ENCODE results near the gene PXYLP1.
"Not testable (repeated sequence)": the region's sequence is repeated elsewhere in the genome, so short reads cannot be mapped to it uniquely, and the experiment has no call there.

The PXYLP1 gene, protein sequence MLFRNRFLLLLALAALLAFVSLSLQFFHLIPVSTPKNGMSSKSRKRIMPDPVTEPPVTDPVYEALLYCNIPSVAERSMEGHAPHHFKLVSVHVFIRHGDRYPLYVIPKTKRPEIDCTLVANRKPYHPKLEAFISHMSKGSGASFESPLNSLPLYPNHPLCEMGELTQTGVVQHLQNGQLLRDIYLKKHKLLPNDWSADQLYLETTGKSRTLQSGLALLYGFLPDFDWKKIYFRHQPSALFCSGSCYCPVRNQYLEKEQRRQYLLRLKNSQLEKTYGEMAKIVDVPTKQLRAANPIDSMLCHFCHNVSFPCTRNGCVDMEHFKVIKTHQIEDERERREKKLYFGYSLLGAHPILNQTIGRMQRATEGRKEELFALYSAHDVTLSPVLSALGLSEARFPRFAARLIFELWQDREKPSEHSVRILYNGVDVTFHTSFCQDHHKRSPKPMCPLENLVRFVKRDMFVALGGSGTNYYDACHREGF

DNA sequence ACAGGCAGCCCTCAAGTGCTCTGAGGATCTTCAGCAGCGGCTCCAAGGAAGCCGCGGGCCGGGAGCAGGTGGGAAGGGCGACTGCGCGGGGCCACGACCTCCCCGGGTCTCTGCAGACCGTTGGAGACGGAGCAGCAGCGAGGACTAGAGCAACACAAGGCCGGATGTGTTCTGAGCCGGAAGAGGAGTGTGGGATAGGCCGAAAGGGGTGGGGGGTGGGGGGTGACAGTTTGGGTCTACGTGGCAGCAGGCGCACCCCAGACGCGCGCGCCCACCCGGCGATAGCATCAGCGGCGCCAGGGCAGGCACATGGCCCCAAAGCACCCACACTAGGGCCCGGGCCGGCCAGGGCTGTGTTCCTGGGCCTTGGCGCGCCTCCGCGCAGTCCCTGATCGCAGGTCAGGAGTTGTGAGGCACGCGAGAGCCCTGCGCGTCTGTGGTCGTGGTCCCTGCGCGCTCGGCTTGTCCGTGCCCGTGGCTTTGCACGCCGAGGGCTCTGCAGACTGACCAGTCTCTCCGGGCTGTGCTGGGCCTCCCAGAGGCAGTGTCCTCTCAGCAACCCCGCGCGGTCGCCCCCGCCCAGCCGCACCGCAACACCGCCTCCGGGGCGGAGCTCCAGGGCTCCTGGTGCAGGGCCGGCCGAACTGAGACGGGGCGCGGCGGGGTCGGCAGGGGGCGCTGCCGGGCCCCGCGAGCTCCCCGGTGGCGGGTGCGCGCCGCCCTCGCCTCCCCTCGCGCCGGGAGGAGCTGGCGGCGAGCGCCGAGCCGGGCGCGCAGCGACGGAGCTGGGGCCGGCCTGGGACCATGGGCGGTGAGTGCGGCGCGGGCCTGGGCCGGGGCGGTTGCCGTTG lies at the start of gene PXYLP1:
Gene PXYLP1 (plus strand): TSS at position 725 of the 851 bp plus-strand sequence. CDS start 28,351 bp downstream, outside the sequence.
- peak; percentile 66 to 67 for DNase-seq (ENCODE audit: low read depth in 2 of 2)

DNA sequence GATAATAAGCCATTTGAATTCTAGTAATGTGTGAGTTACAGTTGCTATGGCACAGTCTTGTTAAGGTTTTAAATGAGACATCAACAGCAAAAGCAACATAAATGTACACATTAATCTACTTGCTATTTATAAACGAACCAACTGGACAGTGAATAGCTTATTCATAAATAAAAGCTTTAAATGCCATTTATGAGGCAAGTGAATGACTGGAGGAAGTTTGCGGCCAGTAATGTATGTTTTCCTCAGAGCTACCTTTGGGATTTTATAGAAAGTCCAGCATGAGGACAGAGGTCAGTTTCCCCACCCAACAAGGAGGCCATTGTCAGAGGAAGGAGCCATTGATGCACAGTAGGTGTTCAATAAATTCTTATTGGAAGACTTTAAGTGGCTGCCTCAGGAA lies 48.0 kb upstream of the PXYLP1 start:
- DNase-seq (ENCODE audit: low read depth in 2 of 2): no peak

DNA sequence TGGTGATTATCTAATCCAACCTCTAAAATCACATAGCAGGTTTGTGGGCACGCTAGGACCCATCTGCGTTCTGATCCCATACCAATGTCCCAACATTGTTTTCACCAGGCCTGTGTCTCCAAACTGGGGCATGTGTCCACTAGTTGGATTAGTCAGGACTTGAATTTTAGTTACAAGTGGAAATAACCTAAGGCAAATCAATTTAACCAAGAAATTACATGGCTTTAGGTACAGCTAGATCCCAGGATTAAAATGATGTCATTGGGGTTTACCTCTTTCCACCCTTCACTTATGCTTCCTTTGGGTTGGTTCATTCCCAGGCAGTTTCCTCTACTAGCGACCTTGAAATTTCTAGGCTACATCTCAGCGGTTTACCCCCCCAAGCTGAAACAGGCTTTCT lies 47.2 kb upstream of the PXYLP1 start:
- DNase-seq (ENCODE audit: low read depth in 2 of 2): no peak

DNA sequence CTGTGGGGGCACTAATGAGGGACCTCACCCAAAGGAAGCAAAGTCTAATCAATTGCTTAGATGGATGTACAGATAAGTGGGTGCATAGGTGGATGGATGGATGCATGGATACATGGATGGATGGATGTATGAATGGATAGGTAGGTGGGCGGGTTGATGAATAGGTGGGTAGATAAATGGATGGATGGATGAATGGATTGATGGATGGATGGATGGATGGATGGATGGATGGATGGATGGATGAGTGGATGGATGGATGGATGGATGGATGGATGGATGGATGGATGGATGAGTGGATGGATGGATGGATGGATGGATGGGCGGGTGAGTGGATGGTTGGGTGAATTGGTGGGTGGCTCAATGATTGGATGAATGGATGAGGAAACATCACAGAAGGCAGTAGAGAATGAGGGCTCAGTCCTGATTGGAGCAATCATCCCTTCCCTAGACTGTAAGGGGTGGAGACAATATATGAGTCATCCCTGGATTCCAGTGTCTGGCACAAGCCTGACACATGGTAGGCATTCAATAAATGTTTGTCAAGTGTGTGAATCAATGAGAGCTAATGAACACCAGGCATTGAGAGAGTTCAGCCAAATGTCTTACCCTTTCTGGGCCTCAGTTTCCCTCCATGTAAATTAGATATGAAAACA lies 40.4 kb upstream of the PXYLP1 start:
- DNase-seq (ENCODE audit: low read depth in 2 of 2): no peak

DNA sequence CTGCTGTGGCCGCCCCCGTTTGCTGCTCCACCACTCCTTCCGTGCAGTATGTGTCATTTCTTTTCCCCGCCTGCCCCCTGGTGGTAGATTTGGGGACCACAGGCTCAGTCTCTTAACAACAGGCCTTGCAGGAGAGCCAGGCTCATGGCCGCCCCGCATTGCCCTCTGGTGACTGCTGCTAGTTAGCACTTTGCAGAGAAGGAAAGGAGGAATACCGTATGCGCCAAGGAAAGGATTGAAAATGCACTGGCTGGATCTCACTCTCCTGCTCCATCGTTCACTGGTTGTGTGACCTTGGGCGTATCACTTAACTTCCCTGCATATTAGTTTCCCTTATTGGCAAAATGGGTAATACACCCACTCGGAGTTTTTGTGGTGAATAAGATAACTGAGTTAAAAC lies 39.3 kb upstream of the PXYLP1 start:
- peak; percentile 83 to 87 for DNase-seq (ENCODE audit: low read depth in 2 of 2)

DNA sequence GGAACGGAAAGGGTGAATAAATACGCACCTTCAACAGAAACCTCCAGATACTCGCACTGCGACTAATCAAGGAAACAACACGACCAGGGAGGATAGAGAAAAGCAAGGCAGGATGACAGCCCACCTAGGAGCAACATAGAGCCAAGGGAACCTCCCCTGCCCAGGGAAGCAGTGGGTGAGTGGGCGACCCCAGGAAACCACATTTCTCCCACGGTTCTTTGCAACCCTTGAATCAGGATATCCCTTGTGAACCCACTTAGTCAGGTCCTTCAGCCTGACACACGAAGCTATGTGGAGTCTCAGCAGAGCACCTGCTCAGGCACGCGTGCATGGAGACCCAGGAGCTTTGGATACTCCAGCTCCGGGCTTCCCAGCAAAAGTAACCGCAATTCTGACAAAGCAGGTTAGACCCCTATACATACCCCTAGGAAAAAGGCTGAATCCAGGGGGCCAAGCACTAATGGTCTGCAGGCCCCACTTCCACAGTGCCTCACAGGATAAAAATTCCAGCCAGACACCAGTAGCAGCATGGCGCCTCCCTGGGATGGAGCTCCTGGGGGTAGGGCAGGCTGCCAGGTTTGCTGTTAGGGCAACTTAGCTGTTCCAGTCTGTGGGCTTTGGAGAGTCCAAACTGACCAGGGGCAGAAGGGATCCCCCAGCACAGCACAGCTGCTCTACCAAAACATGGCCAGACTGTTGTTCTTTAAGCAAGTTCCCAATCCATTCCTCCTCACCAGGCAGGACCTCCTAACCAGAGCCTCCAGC lies 38.4 kb upstream of the PXYLP1 start:
- DNase-seq (ENCODE audit: low read depth in 2 of 2): no peak

DNA sequence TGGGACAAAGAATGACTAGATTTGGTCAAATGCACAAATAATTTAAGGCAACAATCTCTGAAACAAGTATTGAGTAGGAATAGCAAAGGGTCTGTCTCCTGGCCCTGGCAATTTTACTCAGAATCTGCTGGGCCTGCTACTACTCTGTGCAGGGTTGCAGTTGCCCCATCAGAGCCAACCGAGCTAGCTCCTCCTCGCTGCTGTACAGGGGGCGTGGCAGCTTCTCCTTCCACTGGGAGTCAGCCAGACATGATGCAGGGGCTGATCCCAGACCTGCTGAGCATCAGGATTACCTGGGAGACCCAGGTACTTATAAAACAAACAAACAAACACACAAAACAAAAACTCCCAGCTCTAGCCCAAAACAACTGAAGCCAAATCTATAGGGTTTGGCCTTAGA lies 30.5 kb upstream of the PXYLP1 start:
- no peak for DNase-seq (ENCODE audit: low read depth in 2 of 2)

DNA sequence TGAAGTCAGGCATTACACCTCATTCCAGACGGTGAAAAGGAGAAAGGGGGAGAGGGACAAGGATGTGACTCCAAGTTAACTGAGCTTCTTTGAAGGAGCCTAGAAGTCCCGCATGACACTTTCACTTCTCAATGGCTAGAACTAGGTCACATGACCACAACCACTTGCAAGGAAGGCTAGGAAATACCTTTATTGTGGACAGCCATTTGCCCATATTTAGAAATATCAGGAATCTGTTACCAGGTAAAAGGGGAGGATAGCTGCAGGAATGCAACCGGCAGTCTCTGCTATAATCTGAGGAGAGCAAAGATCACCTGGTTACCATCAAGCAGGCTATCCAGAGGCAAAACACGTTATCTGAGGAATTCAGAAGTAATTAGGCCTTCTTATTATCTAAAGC lies 28.9 kb upstream of the PXYLP1 start:
- no peak for DNase-seq (ENCODE audit: low read depth in 2 of 2)

DNA sequence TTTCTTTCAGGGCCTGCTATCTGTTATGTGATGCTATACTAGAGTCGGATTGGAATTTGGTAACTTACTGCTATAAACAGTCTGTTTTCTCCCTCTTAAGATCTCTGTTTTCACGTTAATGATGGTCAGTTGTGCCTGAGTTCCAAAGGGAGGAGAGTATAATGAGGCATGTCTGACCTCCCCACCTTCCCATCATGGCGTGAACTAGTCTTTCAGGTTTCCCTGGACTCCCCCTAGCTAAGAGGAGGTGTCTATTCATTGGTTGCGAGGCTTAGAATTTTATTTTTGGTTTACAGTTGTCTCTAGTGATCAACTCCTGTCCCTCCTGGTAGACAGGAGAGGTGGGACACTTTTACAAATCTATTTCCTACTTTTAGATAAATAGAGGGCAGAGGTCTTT lies 27.8 kb upstream of the PXYLP1 start:
- no peak for DNase-seq (ENCODE audit: low read depth in 2 of 2)

DNA sequence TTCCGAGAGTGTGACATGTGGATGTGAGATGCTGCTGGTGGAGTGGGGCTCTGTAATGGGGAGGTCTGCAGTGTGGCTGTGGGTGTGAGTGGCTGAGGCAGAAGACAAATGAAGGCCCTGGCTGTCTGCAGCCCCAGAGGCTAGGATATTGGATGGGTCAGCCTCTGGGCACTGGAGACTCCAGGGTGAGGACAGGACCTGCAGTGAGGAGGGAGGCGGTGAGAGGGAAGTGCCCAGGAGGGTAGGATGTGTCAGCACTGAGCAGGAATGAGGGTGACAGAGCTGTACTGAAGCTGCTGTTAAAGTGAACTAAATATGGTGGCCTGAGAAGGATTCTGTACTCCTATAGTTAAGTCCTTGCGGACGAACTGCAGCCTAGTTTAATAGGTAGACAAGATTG lies 27.3 kb upstream of the PXYLP1 start:
- DNase-seq (ENCODE audit: low read depth in 2 of 2): no peak

DNA sequence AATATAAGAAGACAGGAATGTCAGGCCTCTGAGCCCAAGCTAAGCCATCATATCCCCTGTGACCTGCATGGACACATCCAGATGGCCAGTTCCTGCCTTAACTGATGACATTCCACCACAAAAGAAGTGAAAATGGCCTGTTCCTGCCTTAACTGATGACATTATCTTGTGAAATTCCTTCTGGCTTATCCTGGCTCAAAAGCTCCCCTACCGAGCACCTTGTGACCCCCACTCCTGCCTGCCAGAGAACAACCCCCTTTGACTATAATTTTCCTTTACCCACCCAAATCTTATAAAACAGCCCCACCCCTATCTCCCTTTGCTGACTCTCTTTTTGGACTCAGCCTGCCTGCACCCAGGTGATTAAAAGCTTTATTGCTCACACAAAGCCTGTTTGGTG lies 20.3 kb upstream of the PXYLP1 start:
- not testable (repeated sequence) for DNase-seq (ENCODE audit: low read depth in 2 of 2)

DNA sequence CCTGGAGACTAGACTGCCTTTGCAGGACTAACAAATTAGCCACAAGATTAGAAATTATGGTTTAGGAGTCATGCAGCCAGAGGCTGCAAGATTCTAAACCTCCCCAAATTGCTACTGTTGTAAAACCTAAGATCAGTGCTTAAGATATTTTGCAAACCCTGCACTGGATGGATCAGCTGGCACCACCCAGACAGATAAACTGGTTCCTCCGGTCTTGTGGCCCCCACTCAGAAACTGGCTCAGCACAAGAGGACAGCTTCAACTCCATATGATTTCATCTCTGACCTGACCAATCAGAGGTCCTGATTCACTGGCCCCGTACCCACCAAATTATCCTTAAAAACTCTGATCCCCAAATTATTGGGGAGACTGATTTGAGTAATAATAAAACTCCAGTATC lies 19.5 kb upstream of the PXYLP1 start:
- no peak for DNase-seq (ENCODE audit: low read depth in 2 of 2)

DNA sequence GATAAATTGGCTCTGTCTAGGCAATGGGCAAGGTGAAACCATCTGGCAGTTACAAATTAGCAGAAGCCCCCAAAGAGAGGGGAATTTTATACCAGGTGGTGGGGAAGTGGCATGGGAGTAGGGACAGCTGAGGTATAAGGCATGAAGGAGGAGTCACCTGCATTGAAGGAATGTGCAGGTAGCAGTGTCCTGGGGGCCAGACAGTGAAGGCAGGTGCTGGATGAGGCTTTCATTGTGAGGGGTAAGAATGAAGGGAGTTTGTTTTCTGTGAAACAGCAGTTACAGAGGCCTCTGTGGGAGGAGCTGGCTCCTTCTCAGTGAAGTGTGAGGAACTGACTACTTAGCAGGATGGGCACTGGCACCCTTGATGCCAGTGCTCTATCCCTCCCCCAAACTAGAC lies 19.1 kb upstream of the PXYLP1 start:
- DNase-seq (ENCODE audit: low read depth in 2 of 2): no peak

DNA sequence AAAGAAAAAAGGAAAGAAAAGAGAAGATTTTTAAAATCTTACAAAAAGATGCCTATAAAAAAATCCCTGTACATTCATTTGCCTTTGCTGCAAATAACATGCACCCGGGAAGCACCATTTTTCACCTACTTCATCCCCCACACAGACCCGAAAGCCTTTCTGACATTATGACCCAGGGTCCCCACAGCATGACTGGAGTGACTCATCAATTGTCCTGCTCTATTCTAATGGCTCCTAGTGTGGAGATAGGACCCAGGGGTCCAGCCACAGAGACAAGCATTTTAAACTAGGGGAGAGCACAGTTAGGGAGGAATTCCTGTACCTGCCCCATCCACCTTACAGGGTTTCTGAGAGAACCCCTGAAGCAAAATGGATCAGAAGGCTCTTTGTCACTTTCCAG lies 14.7 kb upstream of the PXYLP1 start:
- no peak for DNase-seq (ENCODE audit: low read depth in 2 of 2)

DNA sequence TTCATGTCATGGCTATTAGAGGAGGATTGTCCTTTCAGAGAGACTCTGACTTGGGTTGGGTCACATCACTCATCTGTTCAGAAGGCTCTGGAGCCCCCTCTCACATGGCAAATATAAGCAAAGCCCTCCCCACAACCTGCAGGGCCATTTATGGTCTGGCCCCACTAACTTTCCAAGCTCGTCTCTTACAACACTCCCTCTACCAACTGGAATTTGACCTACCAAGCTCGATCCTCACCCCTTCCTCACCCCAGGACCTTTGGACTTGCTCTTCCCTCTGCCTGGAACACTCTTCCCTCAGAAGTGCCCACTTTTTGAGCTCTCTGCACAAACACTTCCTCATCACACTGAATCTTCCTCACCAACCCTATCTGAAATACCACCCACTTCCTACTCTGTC lies 14.2 kb upstream of the PXYLP1 start:
- DNase-seq (ENCODE audit: low read depth in 2 of 2): no peak

DNA sequence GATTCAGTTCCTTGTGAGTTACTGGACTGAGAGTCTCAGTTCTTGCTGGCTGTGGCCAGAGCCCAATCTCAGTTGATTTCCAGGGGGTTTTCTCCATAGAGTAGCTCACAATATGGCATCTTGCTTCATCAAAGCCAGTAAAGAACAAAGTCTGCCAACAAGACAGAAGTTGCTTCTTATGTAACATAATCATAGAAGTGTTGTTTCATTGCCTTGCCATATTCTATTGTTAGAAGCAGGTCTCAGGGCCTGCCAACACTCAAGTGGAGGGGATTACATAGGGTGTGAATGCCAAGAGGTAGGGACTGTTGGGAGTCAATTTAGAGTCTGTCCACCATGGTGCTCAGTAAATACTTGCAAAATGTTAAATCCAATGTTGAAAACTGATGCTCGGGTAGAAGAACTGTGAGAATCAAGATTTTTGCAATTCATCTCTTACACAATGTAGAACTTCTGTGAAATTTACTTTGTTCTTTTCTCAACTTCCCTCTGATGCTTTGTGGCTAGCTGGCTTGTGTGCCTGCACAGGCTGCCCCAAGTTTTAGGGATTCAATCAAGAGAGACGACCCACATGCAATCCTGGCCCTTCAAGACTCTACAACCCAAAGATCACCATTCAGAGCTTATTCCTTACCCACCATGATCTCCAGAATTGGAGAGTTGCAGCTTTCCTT lies 13.3 kb upstream of the PXYLP1 start:
- no peak for DNase-seq (ENCODE audit: low read depth in 2 of 2)

DNA sequence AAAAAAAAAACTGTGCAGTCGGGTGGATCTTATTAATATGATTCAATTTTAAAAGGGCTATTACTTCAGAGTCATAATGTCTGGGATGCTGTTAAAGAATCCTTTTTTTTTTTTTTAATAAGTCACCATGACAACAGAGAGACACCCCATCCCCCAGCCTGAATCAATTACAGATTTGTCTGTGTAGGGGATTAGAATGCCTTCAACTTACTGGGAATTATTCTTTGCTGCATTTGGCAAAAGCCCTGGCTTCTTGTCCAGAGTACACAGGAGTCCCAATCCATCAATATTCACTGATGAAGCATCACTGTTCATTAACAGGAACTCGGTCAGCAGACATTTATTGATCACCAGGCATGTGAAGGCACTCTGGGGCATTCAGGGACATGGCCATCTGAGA lies 12.7 kb upstream of the PXYLP1 start:
- no peak for DNase-seq (ENCODE audit: low read depth in 2 of 2)

DNA sequence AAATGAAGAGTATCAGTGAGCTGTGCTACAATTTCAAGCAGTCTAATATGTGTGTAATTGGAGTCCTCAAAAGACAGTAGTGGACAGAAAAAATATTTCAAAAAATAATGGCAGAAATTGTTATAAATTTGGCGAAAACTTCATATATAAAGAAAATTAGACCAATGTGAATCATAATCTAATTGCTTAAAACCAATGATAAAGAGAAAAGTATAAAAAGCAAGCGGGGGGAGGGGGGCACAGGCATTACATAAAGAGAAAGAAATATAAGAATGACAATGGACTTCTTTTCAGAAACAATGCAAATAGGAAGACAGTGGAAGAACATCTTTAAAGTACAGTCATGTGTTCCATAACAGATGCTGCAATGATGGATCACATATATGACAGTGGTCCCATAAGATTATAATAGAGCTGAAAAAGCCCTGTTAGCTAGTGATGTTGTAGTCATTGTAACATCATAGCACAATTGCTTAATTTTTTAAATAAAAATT lies 7.9 kb upstream of the PXYLP1 start:
- no peak for DNase-seq (ENCODE audit: low read depth in 2 of 2)

DNA sequence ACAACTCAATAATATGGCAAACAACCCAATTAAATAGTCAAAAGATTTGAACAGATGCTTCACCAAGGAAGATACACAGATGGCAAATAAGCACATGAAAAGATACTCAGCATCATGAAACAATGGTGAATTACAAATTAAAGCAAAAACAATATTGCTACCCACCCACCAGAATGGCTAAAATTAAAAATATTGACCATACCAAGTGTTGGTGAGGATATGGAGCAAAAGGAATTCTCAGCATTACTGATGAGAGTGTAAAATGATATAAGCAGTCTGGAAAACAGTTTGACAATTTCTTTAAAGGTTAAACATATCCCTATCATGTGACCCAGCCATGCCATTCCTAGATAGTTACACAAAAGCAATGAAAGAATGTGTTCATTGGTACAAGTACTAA lies 5.7 kb upstream of the PXYLP1 start:
- DNase-seq (ENCODE audit: low read depth in 2 of 2): no peak

DNA sequence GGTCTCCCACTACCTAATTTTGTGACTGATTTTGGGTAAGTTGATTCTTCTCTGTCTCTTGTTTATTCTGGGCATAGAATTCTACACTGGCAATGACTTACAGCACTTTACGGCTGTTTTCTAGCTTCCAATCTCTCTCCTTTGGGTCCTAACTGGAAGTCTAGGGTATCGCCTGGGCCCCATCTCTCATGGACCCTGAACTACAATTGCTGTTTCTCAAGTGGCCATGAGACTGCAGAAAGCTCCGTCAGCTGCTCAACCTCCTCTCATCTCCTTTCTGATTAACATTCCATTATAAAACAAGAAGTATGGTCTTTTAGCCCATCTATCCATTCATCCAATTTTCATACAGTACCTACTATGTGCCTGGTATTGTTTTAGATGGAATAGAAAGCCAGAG lies 4.4 kb upstream of the PXYLP1 start:
- DNase-seq (ENCODE audit: low read depth in 2 of 2): no peak

DNA sequence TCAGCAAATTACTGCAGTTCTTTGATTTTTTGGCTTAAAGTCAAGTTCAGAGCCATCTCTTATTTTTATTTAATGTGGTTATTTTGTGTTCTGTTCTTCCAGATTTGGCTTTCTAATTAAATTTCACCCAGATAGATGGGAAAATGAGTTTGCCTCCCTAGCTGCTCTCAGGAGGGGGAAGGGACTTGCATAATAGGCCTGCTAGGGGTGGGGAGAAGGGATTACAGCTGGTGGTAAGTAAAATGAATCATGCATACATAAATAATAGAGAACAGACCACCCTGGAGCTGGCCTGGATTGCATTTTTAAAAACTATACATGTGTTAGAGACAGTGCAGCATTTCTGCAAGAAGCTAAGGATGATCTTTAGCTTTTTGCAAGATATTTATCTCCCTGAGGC lies 3.9 kb upstream of the PXYLP1 start:
- DNase-seq (ENCODE audit: low read depth in 2 of 2): peak; percentile 86 to 89
